T-helper 2 cell treated with Interferon-gamma antibody and Interleukin-4, amounts not matched to agents 5 μg/mL and 100 μg/mL, for 36 hours (primary cell): ENCODE results near the gene BCL2L14.

Source experiments
- DNase-seq: peaks from one replicate; pipeline ENCODE4 v3.0.0; 2021; ENCODE audit warnings: low spot score
- H3K27ac Mint-ChIP-seq: one replicate; pipeline ENCODE4 v1.8.0; 2021; ENCODE audit warnings: mild to moderate bottlenecking, mixed read lengths
- H3K27me3 Mint-ChIP-seq: one replicate; pipeline ENCODE4 v1.8.0; 2021; ENCODE audit warnings: low read depth, mixed read lengths
- H3K36me3 Mint-ChIP-seq: one replicate; pipeline ENCODE4 v1.8.0; 2021; ENCODE audit warnings: low read depth, mixed read lengths
- H3K4me1 Mint-ChIP-seq: one replicate; pipeline ENCODE4 v1.8.0; 2021; ENCODE audit warnings: low read depth, mixed read lengths
- H3K4me3 Mint-ChIP-seq: one replicate; pipeline ENCODE4 v1.8.0; 2022; ENCODE audit warnings: mild to moderate bottlenecking, moderate library complexity, mixed read lengths
- H3K9me3 Mint-ChIP-seq: one replicate; pipeline ENCODE4 v1.8.0; 2021; ENCODE audit warnings: mixed read lengths

The BCL2L14 gene

GRCh38 chr12:12081836-12082497, 11.2 kb downstream of the BCL2L14 start:
- Mint-ChIP-seq H3K4me3 (no peak overlapping the region), H3K4me1 (no peaks in the 10 kb centered on the region), H3K9me3 (no peaks in the 10 kb centered on the region), H3K27ac (no peak overlapping the region), H3K27me3 (no peaks in the 10 kb centered on the region), H3K36me3 (no peaks in the 10 kb centered on the region)
- DNase-seq = no peak

DNA sequence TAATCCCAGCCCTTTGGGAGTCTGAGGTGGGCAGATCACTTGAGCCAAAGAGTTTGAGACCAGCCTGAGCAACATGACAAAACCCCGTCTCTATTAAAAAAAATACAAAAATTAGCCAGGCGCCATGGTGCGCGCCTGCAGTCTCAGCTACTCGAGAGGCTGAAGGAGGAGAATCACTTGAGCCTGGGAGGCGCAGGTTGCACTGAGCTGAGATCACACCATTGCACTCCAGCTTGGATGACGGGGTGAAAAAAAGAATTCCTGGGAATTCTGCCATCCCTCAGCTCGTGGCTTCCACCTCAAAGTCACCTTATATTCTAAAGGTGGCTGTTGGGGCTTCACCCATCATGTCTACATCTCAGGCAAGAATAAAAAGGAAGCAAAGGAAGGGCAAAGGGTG, 12.9 kb downstream of the BCL2L14 start:
- no peak for DNase-seq
- Mint-ChIP-seq H3K27me3 (no peaks in the 10 kb centered on the region), H3K36me3 (no peaks in the 10 kb centered on the region), H3K27ac (no peak overlapping the region), H3K9me3 (no peaks in the 10 kb centered on the region), H3K4me1 (no peaks in the 10 kb centered on the region), H3K4me3 (no peak overlapping the region)

- no peaks in the 10 kb centered on the region for H3K9me3 Mint-ChIP-seq
- H3K4me1 Mint-ChIP-seq = no peaks in the 10 kb centered on the region
- no peak for DNase-seq
- H3K36me3 Mint-ChIP-seq = no peaks in the 10 kb centered on the region
- peaks cover 3% of the 10 kb centered on the region for H3K27me3 Mint-ChIP-seq
- no peak overlapping the region for H3K4me3 Mint-ChIP-seq
- no peak overlapping the region for H3K27ac Mint-ChIP-seq
Observed at GRCh38 chr12:12086362-12086761, 15.6 kb downstream of the BCL2L14 start.

- DNase-seq = no peak
- H3K4me3 Mint-ChIP-seq = no peak overlapping the region
Observed at GRCh38 chr12:12086973-12087692, 16.4 kb downstream of the BCL2L14 start.

GRCh38 chr12:12087693-12088034, 16.9 kb downstream of the BCL2L14 start:
- DNase-seq = no peak

More at GRCh38 chr12:12086973-12087692, 16.4 kb downstream of the BCL2L14 start:
- Mint-ChIP-seq H3K27ac (no peak overlapping the region), H3K27me3 (peaks cover 3% of the 10 kb centered on the region), H3K9me3 (no peaks in the 10 kb centered on the region), H3K4me1 (no peaks in the 10 kb centered on the region), H3K36me3 (no peaks in the 10 kb centered on the region)

GRCh38 chr12:12088147-12088546, 17.4 kb downstream of the BCL2L14 start:
- Mint-ChIP-seq H3K36me3 (no peaks in the 10 kb centered on the region), H3K27ac (no peak overlapping the region), H3K27me3 (peaks cover 6% of the 10 kb centered on the region), H3K4me3 (no peak overlapping the region), H3K9me3 (no peaks in the 10 kb centered on the region), H3K4me1 (no peaks in the 10 kb centered on the region)
- DNase-seq = no peak

More at GRCh38 chr12:12087693-12088034, 16.9 kb downstream of the BCL2L14 start:
- no peaks in the 10 kb centered on the region for H3K9me3 Mint-ChIP-seq
- H3K4me1 Mint-ChIP-seq = no peaks in the 10 kb centered on the region
- H3K27ac Mint-ChIP-seq = no peak overlapping the region
- peaks cover 3% of the 10 kb centered on the region for H3K27me3 Mint-ChIP-seq
- H3K4me3 Mint-ChIP-seq = no peak overlapping the region
- no peaks in the 10 kb centered on the region for H3K36me3 Mint-ChIP-seq

GRCh38 chr12:12088761-12089160, 18.0 kb downstream of the BCL2L14 start:
- Mint-ChIP-seq H3K27me3 (peaks cover 6% of the 10 kb centered on the region), H3K9me3 (no peaks in the 10 kb centered on the region), H3K4me3 (no peak overlapping the region), H3K27ac (no peak overlapping the region), H3K4me1 (no peaks in the 10 kb centered on the region), H3K36me3 (no peaks in the 10 kb centered on the region)
- DNase-seq = no peak

DNA sequence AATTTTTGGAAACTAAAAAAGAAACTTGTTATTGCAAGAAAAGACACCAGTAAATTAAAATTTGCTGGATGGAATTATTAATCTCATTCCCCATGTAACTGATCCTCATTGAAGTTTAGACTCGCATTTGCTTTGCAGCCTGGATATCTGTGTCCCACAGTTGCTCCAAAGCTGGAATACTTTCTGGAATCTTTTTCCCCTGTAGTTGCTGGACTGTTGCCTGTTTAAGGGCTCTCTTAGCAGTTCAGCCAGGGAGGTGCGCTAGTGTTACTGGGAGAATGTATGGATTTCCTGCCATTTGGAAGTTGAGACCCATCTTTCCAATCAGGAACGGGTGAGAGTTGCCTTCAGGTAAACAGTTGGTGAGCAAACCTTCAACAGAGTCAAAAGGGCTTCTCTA, 20.3 kb downstream of the BCL2L14 start:
- no peaks in the 10 kb centered on the region for H3K9me3 Mint-ChIP-seq
- H3K27ac Mint-ChIP-seq = no peak overlapping the region
- no peaks in the 10 kb centered on the region for H3K36me3 Mint-ChIP-seq
- no peaks in the 10 kb centered on the region for H3K4me1 Mint-ChIP-seq
- no peak for DNase-seq
- peaks cover 12% of the 10 kb centered on the region for H3K27me3 Mint-ChIP-seq
- no peak overlapping the region for H3K4me3 Mint-ChIP-seq

GRCh38 chr12:12091977-12092663, 21.4 kb downstream of the BCL2L14 start:
- Mint-ChIP-seq H3K4me3 (no peak overlapping the region), H3K4me1 (no peaks in the 10 kb centered on the region), H3K27ac (no peak overlapping the region), H3K27me3 (peaks cover 12% of the 10 kb centered on the region), H3K36me3 (no peaks in the 10 kb centered on the region), H3K9me3 (no peaks in the 10 kb centered on the region)
- no peak for DNase-seq

GRCh38 chr12:12094481-12094880, 23.7 kb downstream of the BCL2L14 start:
- no peaks in the 10 kb centered on the region for H3K36me3 Mint-ChIP-seq
- H3K4me1 Mint-ChIP-seq = no peaks in the 10 kb centered on the region
- DNase-seq = no peak
- H3K4me3 Mint-ChIP-seq = no peak overlapping the region
- peaks cover 12% of the 10 kb centered on the region for H3K27me3 Mint-ChIP-seq
- H3K9me3 Mint-ChIP-seq = no peaks in the 10 kb centered on the region
- H3K27ac Mint-ChIP-seq = no peak overlapping the region

DNA sequence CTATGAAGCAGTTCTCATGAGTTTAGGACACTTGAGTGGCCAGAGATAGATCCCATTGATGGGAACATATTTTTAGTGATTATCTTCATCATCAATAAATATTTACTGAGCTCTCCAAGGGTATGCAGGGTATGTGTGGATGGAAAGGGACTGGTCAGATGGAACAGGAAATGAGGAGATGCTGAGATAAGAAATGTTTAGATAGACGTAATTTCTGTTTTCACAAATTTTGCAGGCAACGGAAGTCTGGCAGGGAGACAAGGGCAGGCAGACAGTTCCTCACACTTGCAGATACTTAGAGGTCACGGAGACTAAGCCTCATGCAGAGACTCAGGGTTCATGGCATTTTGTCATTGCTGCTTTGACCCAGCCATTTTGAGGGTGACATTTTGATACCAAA, 24.3 kb downstream of the BCL2L14 start:
- H3K27ac Mint-ChIP-seq = no peak overlapping the region

GRCh38 chr12:12097891-12098690, 27.4 kb downstream of the BCL2L14 start:
- no peaks in the 10 kb centered on the region for H3K36me3 Mint-ChIP-seq
- no peak for DNase-seq
- no peak overlapping the region for H3K4me3 Mint-ChIP-seq
- no peak overlapping the region for H3K27ac Mint-ChIP-seq
- peaks cover 11% of the 10 kb centered on the region for H3K27me3 Mint-ChIP-seq
- H3K9me3 Mint-ChIP-seq = no peaks in the 10 kb centered on the region
- no peaks in the 10 kb centered on the region for H3K4me1 Mint-ChIP-seq

More for the DNA sequence above, 24.3 kb downstream of the BCL2L14 start:
- Mint-ChIP-seq H3K27me3 (peaks cover 12% of the 10 kb centered on the region), H3K4me3 (no peak overlapping the region), H3K9me3 (no peaks in the 10 kb centered on the region), H3K36me3 (no peaks in the 10 kb centered on the region), H3K4me1 (no peaks in the 10 kb centered on the region)
- no peak for DNase-seq

GRCh38 chr12:12098691-12099015, 27.9 kb downstream of the BCL2L14 start:
- peaks cover 13% of the 10 kb centered on the region for H3K27me3 Mint-ChIP-seq
- H3K4me3 Mint-ChIP-seq = no peak overlapping the region
- no peaks in the 10 kb centered on the region for H3K4me1 Mint-ChIP-seq
- H3K36me3 Mint-ChIP-seq = no peaks in the 10 kb centered on the region
- H3K9me3 Mint-ChIP-seq = no peaks in the 10 kb centered on the region
- DNase-seq = no peak
- no peak overlapping the region for H3K27ac Mint-ChIP-seq

DNA sequence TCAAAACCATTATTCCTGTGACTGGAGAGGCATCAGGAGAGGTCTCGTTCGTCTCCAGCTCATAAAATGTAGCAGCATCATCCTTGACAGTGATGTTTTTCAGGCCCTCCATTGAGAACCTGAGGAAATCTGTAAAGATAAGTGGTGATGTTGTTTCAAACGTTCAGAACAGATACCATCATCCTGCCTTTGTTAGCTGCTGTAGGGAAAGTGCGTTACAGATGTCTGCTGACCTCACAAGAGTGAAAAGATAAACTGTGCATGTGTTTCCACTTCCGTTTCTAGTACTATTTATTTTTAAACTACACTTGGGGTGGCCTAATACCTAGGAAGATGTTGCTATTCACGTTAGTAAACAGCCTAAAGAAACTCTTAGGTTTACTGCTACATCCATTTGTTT, 28.4 kb downstream of the BCL2L14 start:
- H3K4me1 Mint-ChIP-seq = no peaks in the 10 kb centered on the region
- no peak for DNase-seq
- no peaks in the 10 kb centered on the region for H3K36me3 Mint-ChIP-seq
- no peak overlapping the region for H3K4me3 Mint-ChIP-seq
- H3K9me3 Mint-ChIP-seq = no peaks in the 10 kb centered on the region
- H3K27ac Mint-ChIP-seq = no peak overlapping the region
- peaks cover 13% of the 10 kb centered on the region for H3K27me3 Mint-ChIP-seq
